22Rv1 (cell line): ENCODE measurements around the gene PNCK.
"Not testable (repeated sequence)": the region's sequence is repeated elsewhere in the genome, so short reads cannot be mapped to it uniquely, and the experiment has no call there.

Experiments used
- H3K27ac ChIP-seq: fragments of 450-650 bp; 2 replicates; pipeline ENCODE4 v1.5.1; 2017
- CTCF ChIP-seq: fragments of 450-650 bp; IDR thresholded peaks from 2 replicates; pipeline ENCODE4 v1.5.1; 2017; ENCODE audit warnings: mild to moderate bottlenecking
- ZFX ChIP-seq: fragments of 450-650 bp; IDR thresholded peaks from 2 replicates; pipeline ENCODE4 v1.6.1; 2017; ENCODE audit warnings: antibody characterized with exemption, borderline replicate concordance

The PNCK gene

GRCh38 chrX:153685751-153686696 lies 12.4 kb upstream of the PNCK start:
- TF ChIP-seq CTCF: no peak
- no peak for TF ChIP-seq ZFX
- H3K27ac ChIP-seq: no peak overlapping the region

DNA sequence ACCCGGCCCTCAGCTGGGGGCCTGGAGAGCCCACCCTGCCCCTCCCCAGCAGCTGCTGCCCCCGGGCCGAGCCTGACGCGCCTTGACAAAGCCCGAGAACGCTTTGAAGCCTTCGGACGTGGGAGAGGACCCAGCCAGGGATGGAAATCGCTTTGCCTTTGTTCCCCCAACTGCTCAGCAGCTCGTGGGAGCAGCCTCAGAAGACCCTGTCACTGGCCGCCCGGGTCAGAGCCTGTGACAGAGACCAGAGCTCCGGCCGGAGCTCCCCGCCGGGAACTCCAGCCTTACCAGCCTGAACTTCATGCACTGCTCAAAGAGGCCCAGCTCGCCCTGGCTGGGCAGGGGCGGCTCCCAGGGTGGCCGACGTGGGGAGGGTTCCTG lies 11.5 kb upstream of the PNCK start:
- TF ChIP-seq ZFX: no peak
- H3K27ac ChIP-seq: no peak overlapping the region

DNA sequence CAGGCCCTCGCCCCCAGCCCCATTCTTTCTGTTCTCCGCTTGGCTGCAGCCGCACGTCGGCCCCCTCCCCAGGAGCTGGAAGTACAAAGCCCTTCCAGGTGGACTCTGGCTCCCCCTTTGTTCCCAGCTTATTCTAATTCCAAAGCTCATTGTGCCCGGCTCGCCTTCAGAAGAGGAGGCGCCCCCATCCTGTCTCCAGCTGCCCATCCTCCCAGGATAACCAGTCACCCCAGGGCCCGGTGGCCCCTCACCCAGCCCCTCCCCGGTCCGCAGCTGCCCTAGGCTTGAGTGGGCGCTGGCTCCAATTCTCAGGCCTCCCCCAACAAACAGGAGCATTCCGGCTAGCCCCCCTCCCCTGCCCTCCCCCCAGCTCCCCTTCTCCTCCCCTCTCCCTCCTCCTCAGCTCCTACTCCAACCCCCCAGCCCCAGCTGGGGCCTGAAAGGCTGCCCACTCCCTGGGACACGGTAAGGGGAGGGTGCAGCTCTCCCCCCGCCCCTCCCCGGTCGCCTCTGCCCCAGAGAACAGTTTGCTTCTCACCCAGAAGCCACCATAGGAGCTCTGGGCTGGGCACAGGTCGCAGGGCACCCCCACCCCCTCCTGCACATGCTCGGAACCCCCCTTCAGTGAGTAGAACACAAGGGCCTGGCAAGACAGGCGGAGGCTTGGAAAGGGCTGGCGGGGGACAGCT lies 11.0 kb upstream of the PNCK start:
- no peak overlapping the region for H3K27ac ChIP-seq
- TF ChIP-seq ZFX (no peak), CTCF (no peak)

DNA sequence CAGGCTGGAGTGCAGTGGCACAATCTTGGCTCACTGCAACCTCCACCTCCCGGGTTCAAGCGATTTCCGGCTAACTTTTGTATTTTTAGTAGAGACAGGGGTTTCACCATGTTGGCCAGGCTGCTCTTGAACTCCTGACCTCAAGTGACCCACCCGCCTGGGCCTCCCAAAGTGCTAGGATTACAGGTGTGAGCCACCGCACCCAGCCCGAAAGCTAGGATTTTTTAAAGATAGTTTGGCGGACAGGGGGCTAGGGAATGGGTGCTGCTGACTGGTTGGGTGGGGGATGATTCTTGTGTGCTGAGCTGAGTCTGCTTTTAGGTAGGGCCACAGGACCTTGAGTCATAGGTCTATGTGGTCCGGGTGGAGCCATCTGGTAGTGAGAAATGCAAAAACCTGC lies 9.9 kb upstream of the PNCK start:
- not testable (repeated sequence) for H3K27ac ChIP-seq

DNA sequence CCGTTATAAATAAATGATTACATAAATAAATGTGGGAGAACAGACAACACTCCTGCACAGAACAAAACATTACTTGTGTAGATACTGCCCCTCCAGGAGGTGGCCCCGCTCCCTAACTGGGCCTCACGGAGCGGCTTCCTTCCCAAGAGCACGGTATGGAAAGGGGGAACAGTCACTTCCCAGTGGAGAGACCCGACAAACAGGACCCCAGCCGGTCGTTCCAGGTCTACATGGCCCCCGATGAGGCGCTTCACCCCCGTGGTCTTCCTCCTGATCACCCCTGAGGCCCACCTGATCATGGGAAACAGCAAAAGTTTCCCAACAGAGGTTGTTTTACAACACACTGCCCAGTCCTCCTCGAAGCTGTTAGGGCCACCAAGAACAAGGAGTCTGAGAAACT lies 7.6 kb upstream of the PNCK start:
- no peak for TF ChIP-seq CTCF
- no peak for TF ChIP-seq ZFX
- no peak overlapping the region for H3K27ac ChIP-seq

- H3K27ac ChIP-seq: no peak overlapping the region
These were observed 722 bp upstream of the PNCK start for GRCh38 chrX:153674219-153674851.

GRCh38 chrX:153672531-153673427 lies 834 bp downstream of the PNCK start:
- H3K27ac ChIP-seq: 0 out of 2 replicates have a peak overlapping the region, but pooled peaks have one; percentile 22
- TF ChIP-seq CTCF (no peak), ZFX (no peak)

More at GRCh38 chrX:153674219-153674851, 722 bp upstream of the PNCK start:
- TF ChIP-seq CTCF (0 out of 2 replicates have a peak, but pooled peaks have one; percentile 6), ZFX (no peak)
